HFF-Myc (cell line): ENCODE results near the gene THTPA.
"Not testable (repeated sequence)": the region's sequence is repeated elsewhere in the genome, so short reads cannot be mapped to it uniquely, and the experiment has no call there.

Experiments
- DNase-seq: peaks from one replicate; pipeline ENCODE4 v3.0.0-alpha.2; 2011; ENCODE audit warnings: low read depth; ENCODE audit errors: extremely low read depth
- H3K4me3 ChIP-seq: replicated peaks from 2 replicates; pipeline ENCODE4 v1.5.1; 2011; ENCODE audit warnings: low read depth, mild to moderate bottlenecking, control low read depth, low read length
- TF ChIP-seq, protein P1 (sequence below): IDR thresholded peaks from 2 replicates; pipeline ENCODE4 v1.5.1; 2012; ENCODE audit warnings: mild to moderate bottlenecking, low read depth, low read length, control low read depth; ENCODE audit errors: missing control alignments

THTPA gene

DNA sequence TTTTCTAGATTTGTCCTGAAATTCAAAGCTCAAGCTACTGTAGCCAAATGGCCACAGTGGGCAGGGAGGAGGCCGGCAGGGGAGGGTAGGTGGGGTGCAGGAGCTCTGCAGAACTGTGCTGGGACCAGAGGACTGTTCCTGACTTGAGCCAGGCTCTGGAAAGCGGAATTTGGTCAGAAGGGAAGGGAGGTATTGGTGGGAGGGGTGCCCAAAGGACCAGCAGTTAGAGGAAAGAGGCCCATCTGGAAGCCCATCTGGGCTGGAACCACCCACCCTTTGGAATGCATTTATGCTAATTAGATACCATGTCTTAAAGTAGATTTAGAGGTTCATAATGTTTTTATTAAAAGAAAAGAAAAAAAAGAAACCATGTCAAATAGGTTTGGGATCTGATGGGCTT is 47.0 kb downstream of the THTPA start:
- no peak for DNase-seq
- no peak overlapping the region for H3K4me3 ChIP-seq
- TF ChIP-seq, protein P1, sequence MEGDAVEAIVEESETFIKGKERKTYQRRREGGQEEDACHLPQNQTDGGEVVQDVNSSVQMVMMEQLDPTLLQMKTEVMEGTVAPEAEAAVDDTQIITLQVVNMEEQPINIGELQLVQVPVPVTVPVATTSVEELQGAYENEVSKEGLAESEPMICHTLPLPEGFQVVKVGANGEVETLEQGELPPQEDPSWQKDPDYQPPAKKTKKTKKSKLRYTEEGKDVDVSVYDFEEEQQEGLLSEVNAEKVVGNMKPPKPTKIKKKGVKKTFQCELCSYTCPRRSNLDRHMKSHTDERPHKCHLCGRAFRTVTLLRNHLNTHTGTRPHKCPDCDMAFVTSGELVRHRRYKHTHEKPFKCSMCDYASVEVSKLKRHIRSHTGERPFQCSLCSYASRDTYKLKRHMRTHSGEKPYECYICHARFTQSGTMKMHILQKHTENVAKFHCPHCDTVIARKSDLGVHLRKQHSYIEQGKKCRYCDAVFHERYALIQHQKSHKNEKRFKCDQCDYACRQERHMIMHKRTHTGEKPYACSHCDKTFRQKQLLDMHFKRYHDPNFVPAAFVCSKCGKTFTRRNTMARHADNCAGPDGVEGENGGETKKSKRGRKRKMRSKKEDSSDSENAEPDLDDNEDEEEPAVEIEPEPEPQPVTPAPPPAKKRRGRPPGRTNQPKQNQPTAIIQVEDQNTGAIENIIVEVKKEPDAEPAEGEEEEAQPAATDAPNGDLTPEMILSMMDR: no peak

DNA sequence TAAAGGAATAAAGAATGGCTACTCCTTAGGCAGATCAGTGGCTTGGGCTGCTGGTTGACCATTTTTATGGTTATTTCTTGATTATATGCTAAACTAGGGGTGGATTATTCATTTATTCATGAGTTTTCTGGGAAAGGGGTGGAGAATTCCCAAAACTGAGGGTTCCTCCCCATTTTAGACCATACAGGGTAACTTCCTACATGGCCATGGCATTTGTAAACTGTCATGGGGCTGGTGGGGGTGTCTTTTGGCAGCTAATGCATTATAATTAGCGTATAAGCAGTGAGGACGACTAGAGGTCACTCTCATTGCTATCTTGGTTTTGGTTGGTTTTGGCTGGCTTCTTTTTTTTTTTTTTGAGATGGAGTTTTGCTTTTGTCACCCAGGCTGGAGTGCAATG is 48.1 kb downstream of the THTPA start:
- H3K4me3 ChIP-seq: no peak overlapping the region
- TF ChIP-seq, protein P1: no peak
- DNase-seq: no peak

DNA sequence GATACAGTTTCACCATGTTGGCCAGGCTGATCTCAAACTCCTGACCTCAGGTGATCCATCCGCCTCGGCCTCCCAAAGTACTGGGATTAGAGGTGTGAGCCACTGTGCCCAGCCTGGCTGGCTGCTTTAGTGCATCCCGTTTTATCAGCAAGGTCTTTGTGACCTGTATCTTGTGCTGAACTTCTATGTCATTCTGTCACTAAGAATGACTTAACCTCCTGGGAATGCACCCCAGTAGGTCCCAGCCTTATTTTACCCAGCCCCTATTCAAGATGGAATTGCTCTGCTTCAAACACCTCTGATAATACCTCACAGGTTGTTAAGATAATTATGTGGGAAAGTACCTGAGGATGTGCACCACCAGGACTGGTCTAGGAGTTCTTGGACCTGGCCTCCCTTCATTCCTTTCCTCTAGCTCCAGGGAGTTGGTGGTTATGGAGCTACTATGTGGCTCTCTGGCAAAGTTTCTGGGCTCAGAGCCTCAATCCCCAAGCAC is 48.7 kb downstream of the THTPA start:
- no peak for DNase-seq
- no peak overlapping the region for H3K4me3 ChIP-seq
- TF ChIP-seq, protein P1: no peak

DNA sequence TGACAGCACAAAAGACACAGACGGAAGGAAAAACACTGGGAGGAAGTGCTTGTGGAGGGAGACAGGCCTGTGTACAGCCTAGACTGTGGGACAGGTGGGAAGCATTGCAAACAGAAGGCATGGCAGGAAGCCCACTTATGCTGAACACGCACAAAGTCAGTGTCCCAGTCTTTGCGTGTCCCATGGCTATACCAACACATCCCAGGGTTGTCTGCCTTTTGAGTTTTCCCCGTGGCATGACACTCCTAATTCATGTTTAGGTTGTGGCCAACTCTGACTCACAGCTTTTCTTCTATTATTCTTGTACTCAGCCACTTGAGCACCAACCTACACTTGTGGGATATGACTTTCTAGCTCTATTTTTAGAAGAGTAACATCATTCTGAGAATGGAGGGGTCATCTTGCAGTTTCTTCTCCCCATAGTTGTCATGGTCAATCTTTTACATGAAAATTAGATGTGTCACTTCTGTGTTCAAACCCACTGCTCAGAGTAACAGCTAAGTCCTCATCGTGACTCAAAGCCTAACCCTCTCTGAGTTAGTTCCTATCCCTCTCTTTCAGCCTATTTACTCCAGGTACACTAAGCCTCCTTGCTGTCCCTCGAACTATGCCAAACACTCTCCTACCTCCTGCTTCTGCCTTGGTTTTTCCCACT is 50.0 kb downstream of the THTPA start:
- TF ChIP-seq, protein P1: no peak
- DNase-seq: no peak
- no peak overlapping the region for H3K4me3 ChIP-seq

DNA sequence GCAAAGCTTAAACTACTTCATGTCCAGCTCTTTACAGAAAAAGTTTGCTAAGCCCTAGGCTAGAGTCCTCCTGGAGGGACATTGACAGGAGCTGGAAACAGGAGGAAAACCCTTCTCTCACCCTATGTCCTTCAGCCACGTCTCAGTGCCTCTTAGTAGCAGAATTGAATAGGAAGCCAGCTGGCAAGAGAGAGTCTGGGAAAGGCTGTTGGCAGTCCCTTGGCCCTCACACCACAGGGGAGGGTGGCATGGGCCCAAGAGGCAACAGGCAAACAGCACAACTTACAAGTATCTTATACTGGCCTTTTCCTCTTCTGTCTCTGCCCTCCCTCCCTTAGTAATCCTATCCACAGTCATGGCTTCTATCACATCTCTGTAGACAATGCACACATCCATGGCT is 52.4 kb downstream of the THTPA start:
- DNase-seq: no peak

DNA sequence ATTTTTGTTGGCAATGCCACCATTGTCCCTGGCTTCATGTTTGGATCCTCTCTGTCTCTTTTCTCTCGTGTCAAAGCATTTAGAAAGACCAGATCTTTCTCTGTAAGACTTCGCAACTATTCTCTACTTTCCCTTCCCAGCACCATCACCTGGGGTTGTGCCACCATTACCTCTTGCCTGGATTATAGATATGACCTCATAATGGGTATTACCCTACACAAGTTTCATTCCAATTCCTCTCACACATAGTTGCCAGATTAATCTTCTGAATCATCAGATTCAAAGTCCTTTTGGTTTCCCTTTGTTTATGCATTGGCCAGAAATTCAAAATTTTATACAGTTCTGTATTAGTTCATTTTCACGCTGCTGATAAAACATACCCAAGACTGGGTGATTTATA is 52.9 kb downstream of the THTPA start:
- H3K4me3 ChIP-seq: no peak overlapping the region
- TF ChIP-seq, protein P1: no peak
- no peak for DNase-seq

More for the DNA sequence above, 52.4 kb downstream of the THTPA start:
- H3K4me3 ChIP-seq: no peak overlapping the region
- TF ChIP-seq, protein P1: no peak

DNA sequence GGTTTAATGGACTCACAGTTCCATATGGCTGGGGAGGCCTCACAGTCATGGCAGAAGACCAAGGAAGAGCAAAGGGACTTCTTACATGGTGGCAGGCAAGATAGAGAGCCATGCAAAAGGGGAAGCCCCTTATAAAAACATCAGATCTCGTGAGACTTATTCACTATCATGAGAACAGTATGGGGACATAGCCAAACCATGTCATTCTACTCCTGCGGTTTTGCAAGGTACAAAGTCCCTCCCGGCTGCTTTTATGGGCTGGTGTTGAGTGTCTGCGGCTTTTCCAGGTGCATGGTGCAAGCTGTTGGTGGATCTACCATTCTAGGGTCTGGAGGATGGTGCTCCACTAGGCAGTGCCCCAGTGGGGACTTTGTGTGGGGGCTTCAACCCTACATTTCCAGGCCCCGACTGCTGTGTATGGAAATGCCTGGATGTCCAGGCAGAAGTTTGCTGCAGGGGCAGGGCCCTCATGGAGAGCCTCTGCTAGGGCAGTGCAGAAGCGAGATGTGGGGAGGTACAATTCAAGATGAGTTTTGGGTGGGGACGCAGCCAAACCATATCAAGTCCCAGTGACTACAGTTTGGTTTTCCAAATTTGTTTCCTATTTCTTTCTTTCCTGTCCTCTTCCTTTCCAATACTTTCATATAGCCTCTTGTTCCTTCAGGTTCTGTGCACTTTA is 53.5 kb downstream of the THTPA start:
- not testable (repeated sequence) for DNase-seq, H3K4me3 ChIP-seq
